Activated T-helper 9 cell treated with anti-CD3 and anti-CD28 coated beads, Interleukin-2, amount 50 U/mL, for 16 hours (primary cell): ENCODE measurements around the gene IGHMBP2.

Experiments used
- DNase-seq: peaks from one replicate; pipeline ENCODE4 v3.0.0-alpha.2; 2020; ENCODE audit warnings: low read depth

IGHMBP2 gene

GRCh38 chr11:68890490-68891231 is 13.0 kb upstream of the IGHMBP2 start:
- no peak for DNase-seq

DNA sequence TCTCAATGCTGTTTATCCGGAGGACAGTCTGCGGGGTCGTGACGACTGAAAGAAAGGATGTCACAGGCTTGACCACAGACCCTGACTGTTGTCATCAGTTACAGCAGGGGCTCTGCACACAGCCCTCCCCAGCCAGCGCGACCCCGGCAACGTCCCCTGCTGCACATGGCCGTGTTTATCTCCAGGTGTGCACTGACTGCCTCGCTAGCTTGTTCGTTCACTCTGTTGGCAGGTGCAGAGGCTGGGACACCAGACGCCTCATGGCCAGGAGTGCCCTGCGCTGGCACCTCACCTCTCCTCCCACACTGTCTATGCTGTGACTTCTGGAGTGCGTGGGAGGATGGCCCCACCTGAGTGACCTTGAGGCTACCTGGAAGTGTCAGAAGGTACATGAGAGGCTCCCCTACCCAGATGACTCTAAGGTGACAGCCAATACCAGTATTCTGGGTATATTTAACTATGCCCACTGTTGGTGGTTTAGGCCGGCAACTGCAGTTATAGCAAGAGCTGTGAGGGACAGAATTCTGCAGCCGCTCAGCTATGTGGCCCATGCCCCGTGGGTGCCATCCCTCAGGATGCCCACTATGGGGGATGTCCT is 12.2 kb upstream of the IGHMBP2 start:
- no peak for DNase-seq

GRCh38 chr11:68892576-68892975 is 11.1 kb upstream of the IGHMBP2 start:
- DNase-seq: no peak

DNA sequence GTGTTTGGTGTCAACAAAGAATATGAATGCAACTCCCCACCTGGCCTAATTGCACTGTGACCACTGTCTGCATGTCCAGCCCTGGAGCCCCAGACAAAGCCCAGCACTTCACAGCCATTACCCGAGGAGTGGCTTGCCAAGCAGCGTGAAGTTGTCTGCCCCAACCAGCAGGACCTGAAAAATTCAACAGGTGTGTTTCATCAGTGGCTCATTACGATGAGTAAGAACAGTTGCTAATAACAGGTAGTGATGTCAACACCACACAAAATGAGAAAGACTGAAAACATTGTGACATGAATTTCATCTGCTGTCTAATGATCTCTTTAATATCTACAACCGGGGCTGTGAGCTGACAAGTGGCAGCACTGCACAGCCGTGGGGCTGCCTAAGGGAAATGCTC is 10.4 kb upstream of the IGHMBP2 start:
- DNase-seq: no peak

GRCh38 chr11:68896171-68896959 is 7.3 kb upstream of the IGHMBP2 start:
- DNase-seq: no peak

DNA sequence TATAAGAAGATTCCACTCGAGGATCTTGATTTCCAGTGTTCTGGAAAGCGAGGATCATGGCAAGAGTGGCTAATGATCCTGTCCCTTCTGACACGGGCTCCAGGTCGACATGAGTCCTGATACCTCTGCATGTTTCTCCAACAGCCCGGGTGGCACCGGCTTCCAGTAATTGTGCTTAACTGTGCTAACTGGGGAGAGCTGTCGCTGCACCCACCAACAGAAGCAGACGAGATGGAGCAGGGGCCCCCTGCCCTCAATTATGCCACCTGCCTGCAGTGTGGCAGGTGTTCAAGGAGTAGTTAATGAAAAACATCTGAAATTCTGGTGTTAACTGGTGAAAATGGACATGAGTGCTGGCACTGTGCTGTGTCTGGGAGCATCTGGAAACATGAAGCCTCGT is 6.2 kb upstream of the IGHMBP2 start:
- DNase-seq: no peak

DNA sequence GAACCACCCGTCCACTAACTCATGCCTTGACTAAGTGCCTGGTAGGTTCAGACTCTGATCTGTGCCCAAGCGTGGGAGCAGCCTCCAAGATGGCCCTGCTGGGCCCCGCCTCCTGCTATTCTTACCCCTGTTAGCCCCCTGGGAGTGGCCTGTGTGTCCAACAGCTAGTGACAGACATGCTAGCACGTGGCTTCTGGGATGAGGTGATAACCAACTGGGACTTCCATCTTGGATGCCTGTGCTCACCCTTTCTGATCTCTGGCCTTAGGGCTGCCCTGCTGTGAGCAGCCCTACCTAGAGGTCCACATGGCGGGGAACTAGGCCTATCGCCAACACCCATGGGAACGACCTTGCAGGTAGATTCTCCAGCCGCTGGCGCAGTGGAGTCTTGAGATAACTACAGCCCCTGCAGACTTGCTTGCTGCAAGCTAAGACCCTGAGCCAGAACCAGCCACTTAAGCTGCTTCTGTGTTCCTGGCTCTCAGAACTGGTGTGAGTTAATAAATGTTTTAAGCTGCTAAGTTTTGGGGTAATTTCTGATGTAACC is 2.8 kb upstream of the IGHMBP2 start:
- no peak for DNase-seq

DNA sequence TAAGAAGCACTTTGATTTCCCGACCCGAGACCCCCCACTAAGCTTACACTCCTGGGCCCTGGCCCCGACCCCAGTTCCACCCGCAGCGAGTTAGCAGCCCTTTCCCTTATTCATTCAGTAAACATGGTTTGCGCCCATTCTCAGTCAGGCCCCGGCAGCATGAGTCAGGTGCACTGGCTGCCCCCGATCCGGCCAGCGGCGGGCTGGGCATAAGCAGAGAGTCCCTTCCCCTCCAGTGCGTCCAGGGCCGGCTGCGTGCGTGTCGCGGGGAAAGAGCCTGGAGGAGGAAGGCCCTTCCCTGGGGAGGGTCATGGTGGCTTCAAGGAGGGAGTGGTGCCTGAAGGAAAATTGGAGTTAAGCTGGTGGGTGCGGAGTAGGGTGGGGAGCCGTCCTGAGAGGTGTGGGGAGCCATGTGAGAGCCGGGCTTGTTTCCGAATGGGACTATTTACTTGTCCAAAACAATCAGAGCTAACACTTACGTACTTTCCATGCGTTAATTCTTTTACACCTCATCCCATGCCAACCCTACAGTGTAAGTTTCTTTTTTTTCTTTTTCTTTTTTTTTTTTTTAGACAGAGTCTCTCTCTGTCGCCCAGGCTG is 657 bp downstream of the IGHMBP2 start:
- DNase-seq: peak; percentile 5

- DNase-seq: no peak
These were observed 2.0 kb downstream of the IGHMBP2 start for GRCh38 chr11:68905421-68906360.

DNA sequence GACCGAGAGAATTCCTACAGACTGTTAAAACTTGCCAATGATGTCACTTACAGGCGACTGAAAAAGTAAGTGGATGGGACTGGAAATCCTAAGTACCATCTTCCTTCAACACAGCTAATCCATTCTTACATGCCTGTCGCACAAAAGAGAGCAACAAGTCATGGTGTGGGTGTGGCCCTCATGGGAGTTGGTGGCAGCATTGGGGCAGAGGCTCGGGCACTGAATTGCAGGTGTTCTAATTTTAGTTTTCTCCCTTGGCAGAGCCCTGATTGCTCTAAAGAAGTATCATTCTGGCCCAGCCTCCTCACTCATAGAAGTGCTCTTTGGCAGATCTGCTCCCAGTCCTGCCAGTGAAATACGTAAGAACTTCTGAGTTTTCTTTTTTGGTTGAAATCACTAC is 4.6 kb downstream of the IGHMBP2 start:
- no peak for DNase-seq

- no peak for DNase-seq
These were observed 7.3 kb downstream of the IGHMBP2 start for GRCh38 chr11:68910965-68911364.

- no peak for DNase-seq
These were observed 8.0 kb downstream of the IGHMBP2 start for GRCh38 chr11:68911731-68912130.

- DNase-seq: no peak
These were observed 8.6 kb downstream of the IGHMBP2 start for GRCh38 chr11:68912254-68912653.

- no peak for DNase-seq
These were observed 9.5 kb downstream of the IGHMBP2 start for GRCh38 chr11:68913188-68913587.

DNA sequence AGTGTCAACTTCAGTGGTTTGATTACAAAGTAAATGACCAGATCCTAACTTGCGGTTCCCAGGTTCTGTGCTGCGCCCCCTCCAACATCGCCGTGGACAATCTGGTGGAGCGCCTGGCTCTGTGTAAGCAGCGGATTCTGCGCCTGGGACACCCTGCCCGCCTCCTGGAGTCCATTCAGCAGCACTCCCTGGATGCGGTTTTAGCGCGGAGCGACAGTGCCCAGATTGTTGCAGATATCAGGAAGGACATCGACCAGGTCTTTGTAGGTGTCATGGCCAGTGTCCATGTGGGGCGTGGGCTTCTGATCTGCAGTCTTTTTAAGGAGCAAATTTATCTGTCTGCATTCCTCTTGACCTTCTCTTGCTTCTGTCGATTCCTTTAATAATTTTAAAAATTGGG is 11.1 kb downstream of the IGHMBP2 start:
- DNase-seq: no peak

- no peak for DNase-seq
These were observed 12.7 kb downstream of the IGHMBP2 start for GRCh38 chr11:68916439-68916838.

GRCh38 chr11:68923614-68924013 is 19.9 kb downstream of the IGHMBP2 start:
- DNase-seq: no peak

DNA sequence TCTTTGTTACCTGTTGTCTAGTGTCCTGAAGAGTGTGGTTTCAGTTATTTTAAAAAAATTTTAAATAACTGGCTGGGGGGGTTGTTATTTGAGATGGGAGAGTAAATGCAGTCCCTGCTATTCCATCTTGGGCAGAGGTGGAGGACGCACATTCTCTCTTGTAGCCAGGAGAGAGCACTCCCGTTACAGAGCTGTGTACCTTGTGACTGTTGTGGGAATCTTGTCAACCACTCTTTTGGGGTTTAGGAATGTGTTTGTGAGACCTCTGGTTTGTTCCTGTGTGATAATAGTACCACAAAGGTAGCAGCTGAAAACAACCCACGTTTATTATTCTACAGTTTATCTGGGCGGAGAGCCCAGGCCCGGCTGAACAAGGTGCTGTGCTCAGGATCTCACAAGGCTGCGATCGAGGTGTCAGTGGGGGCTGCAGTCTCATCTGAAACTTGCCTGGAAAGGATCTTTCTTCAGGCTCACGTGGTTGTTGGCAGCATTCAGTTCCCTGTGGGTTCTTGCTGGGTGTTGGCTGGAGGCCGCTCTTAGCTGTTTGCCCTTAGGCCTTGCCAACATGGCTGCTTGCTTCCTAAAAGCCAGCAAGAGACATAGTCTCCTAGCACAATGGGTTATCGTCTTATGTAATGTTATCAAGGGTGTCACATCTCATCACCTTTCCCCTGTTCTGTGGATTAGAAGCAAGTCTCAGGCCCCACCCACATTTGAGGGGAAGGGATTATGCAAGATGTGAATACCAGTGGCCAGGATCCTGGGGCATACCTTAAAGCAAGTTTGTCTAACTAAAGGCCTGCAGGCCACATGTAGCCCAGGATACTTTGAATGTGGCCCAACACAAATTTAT is 20.6 kb downstream of the IGHMBP2 start:
- no peak for DNase-seq

DNA sequence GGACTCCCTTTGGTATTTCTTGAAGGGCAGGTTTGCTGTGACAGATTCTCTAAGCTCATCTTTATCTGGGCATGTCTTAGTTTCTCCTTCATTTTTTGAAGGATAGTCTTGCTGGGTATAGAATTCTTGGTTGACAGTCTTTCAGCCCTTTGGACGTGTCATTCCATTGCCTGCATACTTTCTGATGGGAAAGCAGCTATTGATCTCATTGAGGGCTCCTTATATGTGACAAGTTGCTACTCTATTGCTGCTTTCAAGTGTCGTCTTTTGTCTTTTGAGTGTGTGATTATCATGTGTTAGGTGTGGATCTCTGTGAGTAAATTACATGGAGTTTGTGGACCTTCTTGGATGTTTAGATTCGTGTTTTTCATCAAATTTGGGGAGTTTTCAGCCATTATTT is 21.9 kb downstream of the IGHMBP2 start:
- DNase-seq: no peak
